ENCODE data around the gene SNAP91. TPM values are rescaled to one million over a fixed set of nuclear protein-coding genes. Genes with fewer than 3 reads are reported as not detected.

SNAP91 gene
- total RNA-seq, 1 donor from 2014 or later: not detected

DNA sequence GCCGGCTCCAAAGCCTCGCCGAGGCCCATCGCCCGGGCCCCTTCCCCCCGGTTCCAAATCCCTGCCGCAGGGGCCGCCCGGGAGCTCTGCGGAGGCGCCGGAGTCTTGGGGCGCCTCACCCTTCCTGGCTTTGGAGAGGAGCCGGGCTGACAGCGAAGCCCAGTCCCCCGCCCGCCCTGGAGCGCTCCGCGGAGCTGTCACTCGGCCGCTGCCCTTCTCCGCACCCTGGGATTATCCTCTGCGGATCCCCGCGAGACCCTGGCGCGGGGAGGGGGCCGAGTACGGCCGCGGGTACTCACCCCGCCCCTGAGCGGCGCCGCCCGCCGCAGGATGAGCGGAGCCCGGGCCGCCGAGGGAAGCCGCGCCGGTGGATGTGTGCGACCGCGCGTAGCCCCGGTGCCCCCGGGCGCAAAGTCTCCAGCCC is 343 bp downstream of the SNAP91 start:
- DNase-seq: peak; percentile 63
- Histone ChIP-seq H3K36me3 (no peaks in the 10 kb centered on the region), H3K27me3 (peaks cover 47% of the 10 kb centered on the region), H3K27ac (no peak overlapping the region), H3K4me3 (peak overlapping the region; percentile 42), H3K4me1 (no peaks in the 10 kb centered on the region), H3K9me3 (no peaks in the 10 kb centered on the region)
- ATAC-seq: peak; percentile 50
- no peak for TF ChIP-seq CTCF (IDR thresholded peaks at IDR 0.05)
- intact Hi-C loops (cut with DNase I): no loop called here

DNA sequence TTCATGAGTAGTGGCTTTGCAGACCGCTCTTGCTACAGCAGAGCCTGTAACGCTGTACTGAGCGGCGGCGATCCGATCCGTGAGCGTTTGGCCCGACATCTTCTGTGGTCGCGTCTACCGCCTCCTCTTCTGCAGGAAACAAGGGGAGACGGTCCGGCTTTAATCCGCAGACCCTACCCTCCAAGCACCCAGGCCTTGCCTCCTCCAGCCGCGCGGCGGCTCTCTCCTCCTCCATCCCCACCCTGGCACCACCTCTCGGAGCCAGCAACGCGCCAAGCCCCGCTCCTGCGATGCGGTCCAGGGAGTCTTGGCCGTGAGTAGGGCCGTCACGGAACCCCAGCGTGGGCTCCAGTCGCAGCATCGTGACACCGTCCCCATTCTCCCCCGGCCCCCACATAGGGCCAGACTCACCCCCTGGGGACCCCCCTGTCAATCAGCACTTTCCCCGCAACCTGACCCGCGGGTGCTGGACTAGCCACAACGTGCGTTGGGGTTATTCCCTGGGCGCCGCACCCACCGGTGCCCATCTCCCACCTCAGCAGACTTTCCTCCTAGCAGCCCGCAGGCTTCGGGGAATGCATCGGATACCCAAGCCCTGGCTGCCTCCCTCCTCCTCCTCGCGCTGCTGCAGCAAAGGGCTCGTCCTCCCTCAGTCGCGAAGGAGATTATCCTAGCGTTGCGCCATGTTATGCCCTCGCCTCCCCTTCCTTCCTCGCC is 914 bp downstream of the SNAP91 start:
- H3K9me3 ChIP-seq: no peaks in the 10 kb centered on the region
- no peak overlapping the region for H3K27ac ChIP-seq
- H3K4me3 ChIP-seq: peak overlapping the region; percentile 42
- intact Hi-C loops (cut with DNase I): no loop called here
- TF ChIP-seq CTCF (IDR thresholded peaks at IDR 0.05): no peak
- peak; percentile 24 for ATAC-seq
- H3K4me1 ChIP-seq: no peaks in the 10 kb centered on the region
- H3K27me3 ChIP-seq: peaks cover 47% of the 10 kb centered on the region
- no peaks in the 10 kb centered on the region for H3K36me3 ChIP-seq
- peak; percentile 62 for DNase-seq

- Histone ChIP-seq H3K9me3 (no peaks in the 10 kb centered on the region), H3K36me3 (no peaks in the 10 kb centered on the region), H3K27ac (no peak overlapping the region), H3K4me1 (no peaks in the 10 kb centered on the region), H3K4me3 (no peak overlapping the region), H3K27me3 (peaks cover 25% of the 10 kb centered on the region)
- TF ChIP-seq CTCF (IDR thresholded peaks at IDR 0.05): no peak
- intact Hi-C loops (cut with DNase I): no loop called here
- ATAC-seq: no peak
- DNase-seq: no peak
Measured at GRCh38 chr6:83702749-83703148, 6.2 kb downstream of the SNAP91 start.

GRCh38 chr6:83702077-83702476 is 6.8 kb downstream of the SNAP91 start:
- no peak overlapping the region for H3K4me3 ChIP-seq
- H3K4me1 ChIP-seq: no peaks in the 10 kb centered on the region
- no peaks in the 10 kb centered on the region for H3K36me3 ChIP-seq
- ATAC-seq (no peak), DNase-seq (no peak)
- peaks cover 18% of the 10 kb centered on the region for H3K27me3 ChIP-seq
- no peak for TF ChIP-seq CTCF (IDR thresholded peaks at IDR 0.05)
- no peak overlapping the region for H3K27ac ChIP-seq
- H3K9me3 ChIP-seq: no peaks in the 10 kb centered on the region
- intact Hi-C loops (cut with DNase I): no loop called here

DNA sequence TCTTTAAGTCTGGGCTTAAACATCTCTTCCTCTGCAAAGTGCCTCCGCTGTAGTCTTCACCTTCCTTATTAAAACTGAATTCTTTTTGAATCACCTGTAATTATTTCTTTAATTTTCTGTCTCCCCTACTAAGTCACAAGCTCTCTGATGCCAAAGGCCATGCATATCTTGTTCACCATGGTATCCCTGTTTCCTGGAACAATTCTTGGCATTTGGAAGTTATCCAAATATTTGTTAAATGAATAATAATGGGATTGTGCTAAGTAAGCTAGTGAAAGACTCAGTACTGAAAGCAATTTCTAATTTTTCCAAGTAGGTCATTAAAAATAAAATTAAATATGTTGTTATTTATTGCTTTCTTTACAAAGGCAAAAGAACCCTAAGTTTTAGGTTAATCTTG is 12.2 kb downstream of the SNAP91 start:
- Histone ChIP-seq H3K9me3 (no peaks in the 10 kb centered on the region), H3K4me1 (no peaks in the 10 kb centered on the region), H3K27ac (no peak overlapping the region), H3K36me3 (no peaks in the 10 kb centered on the region), H3K27me3 (no peaks in the 10 kb centered on the region), H3K4me3 (no peak overlapping the region)
- no peak for ATAC-seq
- no peak for TF ChIP-seq CTCF (IDR thresholded peaks at IDR 0.05)
- DNase-seq: no peak
- intact Hi-C loops (cut with DNase I): no loop called here

DNA sequence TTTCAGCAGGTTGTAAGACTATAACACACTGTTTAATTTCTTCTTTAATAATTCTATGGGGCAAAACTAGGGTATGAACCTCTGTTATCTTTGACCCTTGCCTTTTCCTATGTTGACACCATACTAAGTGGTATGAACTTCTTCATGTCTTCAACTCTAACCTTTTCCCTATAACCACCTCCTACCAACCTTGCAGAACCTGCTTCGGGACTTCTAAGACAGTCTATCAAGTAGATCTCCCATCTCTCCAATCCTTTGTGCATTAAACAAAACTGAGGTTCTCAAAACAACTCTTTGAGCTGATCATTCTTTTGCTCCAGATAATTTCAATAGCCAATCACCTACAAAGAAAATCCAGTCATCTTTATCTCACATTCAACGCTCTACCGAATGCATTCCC is 23.4 kb downstream of the SNAP91 start:
- H3K4me3 ChIP-seq: no peak overlapping the region
- H3K27ac ChIP-seq: no peak overlapping the region
- intact Hi-C loops (cut with DNase I): no loop called here
- no peaks in the 10 kb centered on the region for H3K9me3 ChIP-seq
- no peaks in the 10 kb centered on the region for H3K4me1 ChIP-seq
- no peaks in the 10 kb centered on the region for H3K27me3 ChIP-seq
- ATAC-seq (no peak), DNase-seq (no peak)
- TF ChIP-seq CTCF (IDR thresholded peaks at IDR 0.05): no peak
- H3K36me3 ChIP-seq: no peaks in the 10 kb centered on the region
